CD4-positive, CD25-positive, alpha-beta regulatory T cell (primary cell): ENCODE data around the gene MAGEB4. TPM values are rescaled to one million over a fixed set of nuclear protein-coding genes. Genes with fewer than 3 reads are reported as not detected.
"Not testable (repeated sequence)": the region's sequence is repeated elsewhere in the genome, so short reads cannot be mapped to it uniquely, and the experiment has no call there.

Source experiments
- ATAC-seq, 2 donors: fragments of 150-1000 bp; cut with Tn5 transposase; one replicate each; pipeline ENCODE4 v1.10.0; 2021; ENCODE audit warnings: low read depth in 2 of 2, moderate number of reproducible peaks in 2 of 2, moderate library complexity in 1 of 2
- DNase-seq, 3 donors: peaks; one replicate each; pipeline versions ENCODE4 v3.0.0 to v3.0.0-alpha.2; 2012 to 2022; ENCODE audit warnings: mixed read lengths in 1 of 3
- H3K27ac ChIP-seq: one replicate; pipeline ENCODE4 v1.7.0; 2013; ENCODE audit warnings: mild to moderate bottlenecking, low read length; ENCODE audit not compliant: insufficient read depth, poor library complexity, severe bottlenecking
- H3K27me3 ChIP-seq: one replicate; pipeline ENCODE4 v1.7.0; 2013; ENCODE audit warnings: low read length; ENCODE audit not compliant: control insufficient read depth, insufficient read depth
- H3K36me3 ChIP-seq: one replicate; pipeline ENCODE4 v1.7.0; 2013; ENCODE audit warnings: mild to moderate bottlenecking, low read length, moderate library complexity; ENCODE audit not compliant: control insufficient read depth, insufficient read depth
- H3K4me1 ChIP-seq: 2 replicates; pipeline ENCODE4 v1.7.0; 2013; ENCODE audit warnings: mild to moderate bottlenecking, low read length; ENCODE audit not compliant: insufficient read depth, control insufficient read depth, poor library complexity, severe bottlenecking
- H3K4me3 ChIP-seq: one replicate; pipeline ENCODE4 v1.7.0; 2013; ENCODE audit warnings: low read depth, mild to moderate bottlenecking, low read length, moderate library complexity
- H3K9me3 ChIP-seq, 2 experiments: 1 replicate in 1 of 2; 2 replicates in 1 of 2; pipeline ENCODE4 v1.7.0; 2013; ENCODE audit warnings: low read length in 2 of 2, mild to moderate bottlenecking in 1 of 2, moderate library complexity in 1 of 2; ENCODE audit not compliant: control insufficient read depth in 2 of 2
- H3K27ac Mint-ChIP-seq, 3 donors: one replicate each; pipeline ENCODE4 v1.8.0; 2020 to 2022; ENCODE audit warnings: mild to moderate bottlenecking in 3 of 3, mixed read lengths in 3 of 3, moderate library complexity in 2 of 3
- H3K27me3 Mint-ChIP-seq: one replicate; pipeline ENCODE4 v1.8.0; 2022; ENCODE audit warnings: mild to moderate bottlenecking, mixed read lengths
- H3K36me3 Mint-ChIP-seq: one replicate; pipeline ENCODE4 v1.8.0; 2020; ENCODE audit warnings: mixed read lengths
- H3K4me1 Mint-ChIP-seq, 4 donors: one replicate each; pipeline ENCODE4 v1.8.0; 2020 to 2022; ENCODE audit warnings: mixed read lengths in 4 of 4, mild to moderate bottlenecking in 1 of 4
- H3K4me3 Mint-ChIP-seq, 4 donors: one replicate each; pipeline ENCODE4 v1.8.0; 2020 to 2022; ENCODE audit warnings: mild to moderate bottlenecking in 4 of 4, mixed read lengths in 4 of 4, moderate library complexity in 3 of 4
- H3K9me3 Mint-ChIP-seq, 7 donors: one replicate each; pipeline ENCODE4 v1.8.0; 2020 to 2022; ENCODE audit warnings: mixed read lengths in 7 of 7, mild to moderate bottlenecking in 3 of 7, moderate library complexity in 2 of 7
- polyA plus RNA-seq, 4 donors: library from polyadenylated mRNA; unstranded; fragments of 300-500 nt; fragmentation: Illumina TruSeq; gene quantifications; one replicate each; pipeline ENCODE4 v1.2.3, GENCODE V29; 2021
- total RNA-seq: library from RNA; stranded (reverse); gene quantifications from one replicate; pipeline ENCODE4 v1.2.3, GENCODE V29; 2022

Gene MAGEB4, protein sequence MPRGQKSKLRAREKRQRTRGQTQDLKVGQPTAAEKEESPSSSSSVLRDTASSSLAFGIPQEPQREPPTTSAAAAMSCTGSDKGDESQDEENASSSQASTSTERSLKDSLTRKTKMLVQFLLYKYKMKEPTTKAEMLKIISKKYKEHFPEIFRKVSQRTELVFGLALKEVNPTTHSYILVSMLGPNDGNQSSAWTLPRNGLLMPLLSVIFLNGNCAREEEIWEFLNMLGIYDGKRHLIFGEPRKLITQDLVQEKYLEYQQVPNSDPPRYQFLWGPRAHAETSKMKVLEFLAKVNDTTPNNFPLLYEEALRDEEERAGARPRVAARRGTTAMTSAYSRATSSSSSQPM
- total RNA-seq (not detected), polyA plus RNA-seq (not detected)

DNA sequence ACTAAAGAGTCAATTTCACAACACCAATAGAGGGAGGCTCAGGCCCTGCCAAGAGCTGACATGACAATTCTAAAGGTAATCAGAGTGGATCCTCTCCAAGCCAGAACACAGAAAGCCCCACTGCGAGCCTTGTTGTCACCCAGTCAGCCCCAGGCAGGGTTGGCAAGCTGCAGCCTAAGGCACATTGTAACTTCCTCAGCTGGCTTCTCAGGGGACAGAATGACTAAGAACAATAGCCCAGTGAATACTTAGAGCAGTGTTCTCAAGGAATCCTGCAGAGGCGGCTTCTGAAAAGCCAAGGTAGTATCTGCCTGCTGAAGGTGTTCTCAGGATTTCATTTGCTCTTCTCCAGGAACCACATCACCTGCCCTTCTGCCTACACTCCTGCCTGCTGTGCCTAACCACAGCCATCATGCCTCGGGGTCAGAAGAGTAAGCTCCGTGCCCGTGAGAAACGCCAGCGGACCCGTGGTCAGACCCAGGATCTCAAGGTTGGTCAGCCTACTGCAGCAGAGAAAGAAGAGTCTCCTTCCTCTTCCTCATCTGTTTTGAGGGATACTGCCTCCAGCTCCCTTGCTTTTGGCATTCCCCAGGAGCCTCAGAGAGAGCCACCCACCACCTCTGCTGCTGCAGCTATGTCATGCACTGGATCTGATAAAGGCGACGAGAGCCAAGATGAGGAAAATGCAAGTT lies at the start of gene MAGEB4:
Gene MAGEB4, plus strand, starts transcription at position 277 of the 692 bp plus-strand sequence. Its CDS starts 136 bp downstream, at position 413.
- peak within 1 kb of the TSS in 1 of 3 donors; percentile 48 for H3K27ac Mint-ChIP-seq
- H3K36me3 ChIP-seq, result no peaks in the 10 kb centered on the region
- no peaks in the 10 kb centered on the region for H3K4me1 ChIP-seq
- H3K9me3 ChIP-seq, result no peaks in the 10 kb centered on the region
- H3K4me3 Mint-ChIP-seq, result no peak within 1 kb of the TSS
- DNase-seq (no peak), ATAC-seq (no peak)
- H3K27me3 Mint-ChIP-seq, result no peaks in the 10 kb centered on the region
- H3K4me1 Mint-ChIP-seq, result no peaks in the 10 kb centered on the region
- peaks cover 0 to 3% (median 0%) of the 10 kb centered on the region in 7 donors for H3K9me3 Mint-ChIP-seq
- no peak within 1 kb of the TSS for H3K27ac ChIP-seq
- H3K4me3 ChIP-seq, result no peak within 1 kb of the TSS
- H3K36me3 Mint-ChIP-seq, result no peaks in the 10 kb centered on the region
- H3K27me3 ChIP-seq, result no peaks in the 10 kb centered on the region

DNA sequence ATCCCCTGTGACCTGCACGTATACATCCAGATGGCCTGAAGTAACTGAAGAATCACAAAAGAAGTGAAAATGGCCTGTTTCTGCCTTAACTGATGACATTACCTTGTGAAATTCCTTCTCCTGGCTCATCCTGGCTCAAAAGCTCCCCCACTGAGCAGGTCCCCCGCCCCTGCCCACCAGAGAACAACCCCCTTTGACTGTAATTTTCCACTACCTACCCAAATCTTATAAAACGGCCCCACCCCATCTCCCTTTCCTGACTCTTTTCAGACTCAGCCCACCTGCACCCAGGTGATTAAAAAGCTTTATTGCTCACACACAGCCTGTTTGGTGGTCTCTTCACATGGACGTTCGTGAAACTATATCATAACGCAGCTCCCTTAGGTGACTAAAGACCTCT lies 47.9 kb upstream of the MAGEB4 start:
- not testable (repeated sequence) for H3K9me3 ChIP-seq, H3K36me3 ChIP-seq, H3K4me3 Mint-ChIP-seq, H3K27ac Mint-ChIP-seq, H3K9me3 Mint-ChIP-seq, H3K27me3 ChIP-seq, H3K27ac ChIP-seq, DNase-seq, ATAC-seq, H3K36me3 Mint-ChIP-seq, H3K4me3 ChIP-seq, H3K27me3 Mint-ChIP-seq, H3K4me1 Mint-ChIP-seq, H3K4me1 ChIP-seq

DNA sequence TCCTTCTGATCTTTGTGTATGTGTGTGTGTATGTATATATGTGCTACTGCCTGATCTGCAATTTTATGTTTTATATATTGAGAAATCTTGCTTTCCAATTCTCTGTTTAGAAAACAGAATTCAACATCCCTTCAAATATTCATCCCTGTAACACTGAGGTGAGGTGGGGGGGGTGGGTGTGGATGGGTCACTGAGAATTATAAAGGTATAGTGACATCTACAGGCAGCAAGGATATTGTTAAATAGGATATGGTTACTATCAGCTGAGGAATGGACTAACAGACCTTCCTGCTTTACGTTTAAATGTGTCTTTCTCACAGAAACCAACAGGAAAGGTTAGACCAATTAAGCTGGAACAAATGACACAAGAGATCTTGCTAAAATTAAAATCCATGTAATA lies 45.5 kb upstream of the MAGEB4 start:
- no peaks in the 10 kb centered on the region for H3K36me3 Mint-ChIP-seq
- no peak for ATAC-seq
- DNase-seq, result no peak

DNA sequence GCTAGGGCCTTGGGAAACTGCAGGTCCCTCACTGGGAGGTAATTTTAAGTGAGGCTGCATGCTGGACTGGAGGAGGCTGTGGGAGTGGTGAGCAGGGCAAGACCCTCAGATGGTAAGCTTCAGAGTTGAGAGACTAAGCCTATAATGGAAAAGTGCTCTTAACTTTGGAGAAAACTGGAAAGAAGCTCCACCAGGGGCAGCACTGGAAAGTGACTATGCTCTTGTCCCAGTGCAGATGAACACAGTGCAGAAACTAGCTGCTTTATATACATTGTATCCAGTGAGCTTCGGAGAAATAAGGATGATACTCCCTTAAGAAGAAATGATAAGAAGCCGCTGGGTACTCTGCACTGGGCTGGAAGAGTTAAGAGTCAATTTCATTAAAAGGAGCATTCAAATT lies 29.6 kb upstream of the MAGEB4 start:
- Histone ChIP-seq H3K27ac (no peak overlapping the region), H3K9me3 (no peaks in the 10 kb centered on the region), H3K4me1 (no peaks in the 10 kb centered on the region), H3K4me3 (no peak overlapping the region), H3K27me3 (no peaks in the 10 kb centered on the region), H3K36me3 (no peaks in the 10 kb centered on the region)
- Mint-ChIP-seq H3K9me3 (peaks cover 0 to 2% (median 0%) of the 10 kb centered on the region in 7 donors), H3K4me1 (no peaks in the 10 kb centered on the region), H3K36me3 (no peaks in the 10 kb centered on the region), H3K27ac (no peak overlapping the region), H3K4me3 (no peak overlapping the region), H3K27me3 (no peaks in the 10 kb centered on the region)
- DNase-seq, result no peak
- ATAC-seq, result no peak

More for the DNA sequence above, 45.5 kb upstream of the MAGEB4 start:
- H3K9me3 ChIP-seq, result no peaks in the 10 kb centered on the region
- H3K4me1 ChIP-seq, result no peaks in the 10 kb centered on the region
- Mint-ChIP-seq H3K9me3 (peaks cover 0 to 3% (median 0%) of the 10 kb centered on the region in 7 donors), H3K4me3 (no peak overlapping the region), H3K27me3 (peaks cover 4% of the 10 kb centered on the region), H3K4me1 (no peaks in the 10 kb centered on the region), H3K27ac (no peak overlapping the region)
- H3K4me3 ChIP-seq, result no peak overlapping the region
- H3K36me3 ChIP-seq, result no peaks in the 10 kb centered on the region
- no peak overlapping the region for H3K27ac ChIP-seq
- no peaks in the 10 kb centered on the region for H3K27me3 ChIP-seq

DNA sequence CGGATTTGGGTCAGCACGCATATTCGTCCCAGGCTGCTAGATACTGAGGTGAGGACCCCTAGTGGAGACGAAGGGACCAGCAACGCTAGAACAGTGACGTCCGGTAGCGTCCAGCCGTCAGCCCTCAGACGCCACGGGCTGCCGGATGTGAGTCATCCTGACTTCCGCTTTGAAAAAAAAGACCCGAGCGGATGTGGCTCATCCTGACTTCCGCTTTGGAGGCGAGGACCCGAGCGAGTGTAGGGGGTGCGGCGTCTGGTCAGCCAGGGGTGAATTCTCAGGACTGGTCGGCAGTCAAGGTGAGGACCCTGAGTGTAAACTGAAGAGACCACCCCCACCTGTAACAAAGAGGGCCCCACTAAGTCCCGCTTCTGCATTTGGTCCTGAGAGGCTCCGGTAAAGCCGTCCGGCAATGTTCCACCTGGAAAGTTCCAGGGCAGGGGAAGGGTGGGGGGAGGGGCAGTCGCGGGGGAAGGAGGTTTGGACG lies 26.4 kb upstream of the MAGEB4 start, which contains the start of gene MAGEB2:
Gene MAGEB2, plus strand, starts transcription at position 207 of the 487 bp plus-strand sequence. CDS start 3,018 bp downstream, outside the sequence.
- Mint-ChIP-seq H3K9me3 (peaks cover 0 to 2% (median 0%) of the 10 kb centered on the region in 7 donors), H3K27me3 (no peaks in the 10 kb centered on the region), H3K4me3 (no peak within 1 kb of the TSS), H3K36me3 (no peaks in the 10 kb centered on the region), H3K27ac (no peak within 1 kb of the TSS), H3K4me1 (no peaks in the 10 kb centered on the region)
- Histone ChIP-seq H3K27ac (no peak within 1 kb of the TSS), H3K36me3 (no peaks in the 10 kb centered on the region), H3K27me3 (no peaks in the 10 kb centered on the region), H3K9me3 (no peaks in the 10 kb centered on the region), H3K4me1 (no peaks in the 10 kb centered on the region), H3K4me3 (no peak within 1 kb of the TSS)
- no peak for DNase-seq
- ATAC-seq, result no peak

DNA sequence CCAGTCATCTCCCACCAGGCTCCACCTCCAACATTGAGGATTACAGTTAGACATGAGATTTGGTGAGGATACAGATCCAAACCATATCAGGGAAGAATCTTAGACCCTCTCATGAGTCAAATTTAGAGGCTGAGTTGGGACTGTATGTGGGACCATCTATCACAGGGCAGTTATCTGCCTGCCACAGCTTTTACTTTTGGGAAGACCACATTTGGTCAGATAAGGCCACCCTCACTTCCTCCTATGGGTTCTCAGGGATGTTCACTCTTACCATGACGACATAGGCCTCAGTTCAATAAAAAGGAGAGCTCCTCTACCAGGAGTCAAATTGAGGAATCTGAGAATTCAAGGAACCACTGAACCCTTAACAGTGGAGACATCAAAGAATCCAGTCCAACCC lies 24.3 kb upstream of the MAGEB4 start:
- DNase-seq (no peak), ATAC-seq (no peak)
- Mint-ChIP-seq H3K4me1 (no peaks in the 10 kb centered on the region), H3K4me3 (no peak overlapping the region), H3K9me3 (peaks cover 0 to 2% (median 0%) of the 10 kb centered on the region in 7 donors), H3K27me3 (no peaks in the 10 kb centered on the region), H3K36me3 (no peaks in the 10 kb centered on the region), H3K27ac (no peak overlapping the region)
- no peaks in the 10 kb centered on the region for H3K36me3 ChIP-seq
- no peak overlapping the region for H3K27ac ChIP-seq
- no peak overlapping the region for H3K4me3 ChIP-seq
- no peaks in the 10 kb centered on the region for H3K4me1 ChIP-seq
- H3K27me3 ChIP-seq, result no peaks in the 10 kb centered on the region
- H3K9me3 ChIP-seq, result no peaks in the 10 kb centered on the region

DNA sequence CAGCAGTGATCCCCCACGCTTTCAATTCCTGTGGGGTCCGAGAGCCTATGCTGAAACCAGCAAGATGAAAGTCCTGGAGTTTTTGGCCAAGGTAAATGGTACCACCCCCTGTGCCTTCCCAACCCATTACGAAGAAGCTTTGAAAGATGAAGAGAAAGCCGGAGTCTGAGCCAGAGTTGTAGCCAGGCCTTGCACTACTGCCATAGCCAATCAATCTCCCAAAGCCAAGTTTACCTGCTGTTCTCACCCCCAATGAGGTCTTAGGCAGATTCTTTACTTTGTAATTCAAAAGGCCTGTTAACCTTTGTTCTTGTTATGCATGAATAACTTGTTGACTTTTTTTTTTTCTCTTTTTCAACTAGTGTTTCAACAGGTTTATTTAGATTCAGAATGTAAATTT lies 22.4 kb upstream of the MAGEB4 start:
- no peaks in the 10 kb centered on the region for H3K9me3 Mint-ChIP-seq
- H3K9me3 ChIP-seq, result no peaks in the 10 kb centered on the region
- no peak overlapping the region for H3K27ac ChIP-seq
- no peaks in the 10 kb centered on the region for H3K36me3 ChIP-seq
- no peak for DNase-seq
- H3K36me3 Mint-ChIP-seq, result no peaks in the 10 kb centered on the region
- H3K27me3 ChIP-seq, result no peaks in the 10 kb centered on the region
- no peaks in the 10 kb centered on the region for H3K27me3 Mint-ChIP-seq
- no peak overlapping the region for H3K27ac Mint-ChIP-seq
- no peak overlapping the region for H3K4me3 ChIP-seq
- no peak for ATAC-seq
- no peak overlapping the region for H3K4me3 Mint-ChIP-seq
- H3K4me1 ChIP-seq, result no peaks in the 10 kb centered on the region
- H3K4me1 Mint-ChIP-seq, result no peaks in the 10 kb centered on the region
